PC-9 (cell line): Measurements from ENCODE around the gene ALDH3B2.

Experiments used
- CTCF ChIP-seq: fragments of 200-600 bp; sonication (generic); conservative IDR thresholded peaks from 2 replicates; pipeline ENCODE4 v1.6.1; 2017; ENCODE audit warnings: mixed run types, antibody characterized with exemption, mild to moderate bottlenecking, moderate library complexity
- EZH2 ChIP-seq: fragments of 200-600 bp; sonication (generic); IDR thresholded peaks from 2 replicates; pipeline ENCODE4 v1.8.0; 2017; ENCODE audit warnings: antibody characterized with exemption, low read depth

- TF ChIP-seq CTCF (no peak), EZH2 (no peak)
Measured at GRCh38 chr11:67697846-67698245, 23.4 kb upstream of the ALDH3B2 start.
